Fibroblast of villous mesenchyme (primary cell): ENCODE results near the gene COX7A2. TPM values are rescaled to one million over a fixed set of nuclear protein-coding genes. Genes with fewer than 3 reads are reported as not detected.
A peak's percentile ranks its signal among the peaks of the same experiment; 100 is the strongest.

Experiments used
- DNase-seq: peaks from one replicate; pipeline ENCODE4 v3.0.0-alpha.2; 2010; ENCODE audit warnings: low read depth
- H3K4me3 ChIP-seq: 2 replicates; pipeline ENCODE4 v1.5.1; 2011; ENCODE audit warnings: low read depth, mild to moderate bottlenecking, low read length
- total RNA-seq: library from RNA; depleted of rRNA; stranded (reverse); fragments of >200 nt; gene quantifications from 2 replicates; pipeline ENCODE4 v1.2.3, GENCODE V29; 2012
- TF ChIP-seq, protein P1 (sequence below): IDR thresholded peaks from 2 replicates; pipeline ENCODE4 v1.5.1; 2012; ENCODE audit warnings: low read depth, mild to moderate bottlenecking, low read length; ENCODE audit not compliant: insufficient read depth

The COX7A2 gene
- total RNA-seq, 1 donor: 120 TPM

DNA sequence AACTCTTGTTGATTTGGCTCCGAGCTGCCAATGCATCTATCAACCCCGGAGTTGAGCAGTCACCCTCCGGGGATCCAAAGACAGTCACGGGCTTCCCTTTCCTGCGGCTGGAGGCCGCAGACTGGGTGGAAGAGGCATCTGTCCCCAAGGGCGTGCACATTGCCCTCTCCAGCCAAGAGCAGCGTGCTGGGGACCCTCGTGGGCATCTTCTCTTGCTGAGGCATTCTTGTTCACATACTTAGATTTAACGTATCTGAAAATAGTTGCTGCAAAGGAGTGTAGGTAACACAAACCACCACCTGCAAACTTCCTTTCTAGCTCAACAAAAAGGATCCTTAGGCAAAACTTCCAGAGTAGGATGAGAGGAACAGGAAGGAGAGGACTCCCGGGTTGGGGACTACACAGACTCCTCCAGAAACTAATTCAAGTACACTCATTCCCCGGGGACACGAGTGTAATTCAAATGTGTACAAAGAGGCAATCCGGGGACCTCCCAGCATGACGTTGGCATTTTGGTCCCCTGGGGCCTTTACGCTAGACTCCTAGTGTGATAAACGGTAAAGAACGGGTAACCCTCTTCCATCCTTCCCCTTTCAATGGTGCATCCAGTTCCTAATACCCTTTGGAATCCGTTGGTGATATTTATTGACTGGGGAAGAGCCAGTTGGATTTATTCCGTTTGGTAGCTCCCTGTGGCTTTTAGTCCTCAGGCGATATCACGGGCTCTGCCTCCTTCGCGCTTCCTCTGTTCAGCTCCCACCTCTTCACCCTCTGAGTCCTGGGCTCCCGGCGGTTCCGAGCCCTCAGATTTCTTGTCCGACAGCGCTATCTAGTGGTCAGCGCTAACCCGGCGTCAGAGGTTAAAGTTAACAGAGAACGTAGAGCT, 35.1 kb downstream of the COX7A2 start:
- DNase-seq: peak; percentile 86
- H3K4me3 ChIP-seq: no peak overlapping the region
- TF ChIP-seq, protein P1, sequence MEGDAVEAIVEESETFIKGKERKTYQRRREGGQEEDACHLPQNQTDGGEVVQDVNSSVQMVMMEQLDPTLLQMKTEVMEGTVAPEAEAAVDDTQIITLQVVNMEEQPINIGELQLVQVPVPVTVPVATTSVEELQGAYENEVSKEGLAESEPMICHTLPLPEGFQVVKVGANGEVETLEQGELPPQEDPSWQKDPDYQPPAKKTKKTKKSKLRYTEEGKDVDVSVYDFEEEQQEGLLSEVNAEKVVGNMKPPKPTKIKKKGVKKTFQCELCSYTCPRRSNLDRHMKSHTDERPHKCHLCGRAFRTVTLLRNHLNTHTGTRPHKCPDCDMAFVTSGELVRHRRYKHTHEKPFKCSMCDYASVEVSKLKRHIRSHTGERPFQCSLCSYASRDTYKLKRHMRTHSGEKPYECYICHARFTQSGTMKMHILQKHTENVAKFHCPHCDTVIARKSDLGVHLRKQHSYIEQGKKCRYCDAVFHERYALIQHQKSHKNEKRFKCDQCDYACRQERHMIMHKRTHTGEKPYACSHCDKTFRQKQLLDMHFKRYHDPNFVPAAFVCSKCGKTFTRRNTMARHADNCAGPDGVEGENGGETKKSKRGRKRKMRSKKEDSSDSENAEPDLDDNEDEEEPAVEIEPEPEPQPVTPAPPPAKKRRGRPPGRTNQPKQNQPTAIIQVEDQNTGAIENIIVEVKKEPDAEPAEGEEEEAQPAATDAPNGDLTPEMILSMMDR: peak; percentile 93

DNA sequence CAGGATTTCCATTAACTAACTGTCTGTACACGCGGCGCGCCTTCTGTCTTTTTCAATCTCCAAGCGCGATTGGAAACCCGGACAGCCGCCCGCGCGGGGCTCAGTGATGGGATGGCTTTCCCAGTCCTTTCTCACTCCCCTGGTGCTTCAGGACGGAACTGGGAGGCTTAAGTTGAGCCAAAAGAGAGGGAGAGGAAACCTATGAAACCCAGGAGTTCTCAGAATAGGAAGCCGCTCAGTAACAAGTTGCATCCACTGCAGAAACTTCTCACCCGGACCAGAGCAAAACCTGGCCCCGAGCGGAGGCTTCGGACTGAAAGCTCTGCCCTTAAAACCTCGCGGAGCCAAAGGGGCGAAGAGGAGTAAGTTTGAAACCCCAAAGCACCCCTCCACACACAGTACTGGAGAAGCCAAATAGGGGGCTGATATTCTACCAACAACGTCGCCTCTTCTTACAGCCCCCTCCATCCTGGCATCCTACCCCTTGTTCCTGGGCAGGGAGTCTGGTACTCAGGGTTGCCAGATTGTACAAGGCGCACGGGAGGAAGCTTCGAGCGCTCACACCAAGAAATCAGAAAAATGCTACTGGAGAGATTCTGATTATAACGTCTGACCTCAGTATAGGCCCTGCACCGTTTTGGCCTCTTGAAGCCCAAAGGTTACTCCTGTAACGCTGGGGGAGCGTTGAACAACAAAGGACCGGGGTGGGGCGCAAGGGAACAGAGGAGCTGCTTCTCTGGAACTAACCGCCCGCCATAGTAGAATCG, 36.8 kb downstream of the COX7A2 start:
- DNase-seq: peak; percentile 63
- TF ChIP-seq, protein P1: no peak
- peak overlapping the region; percentile 93 for H3K4me3 ChIP-seq

DNA sequence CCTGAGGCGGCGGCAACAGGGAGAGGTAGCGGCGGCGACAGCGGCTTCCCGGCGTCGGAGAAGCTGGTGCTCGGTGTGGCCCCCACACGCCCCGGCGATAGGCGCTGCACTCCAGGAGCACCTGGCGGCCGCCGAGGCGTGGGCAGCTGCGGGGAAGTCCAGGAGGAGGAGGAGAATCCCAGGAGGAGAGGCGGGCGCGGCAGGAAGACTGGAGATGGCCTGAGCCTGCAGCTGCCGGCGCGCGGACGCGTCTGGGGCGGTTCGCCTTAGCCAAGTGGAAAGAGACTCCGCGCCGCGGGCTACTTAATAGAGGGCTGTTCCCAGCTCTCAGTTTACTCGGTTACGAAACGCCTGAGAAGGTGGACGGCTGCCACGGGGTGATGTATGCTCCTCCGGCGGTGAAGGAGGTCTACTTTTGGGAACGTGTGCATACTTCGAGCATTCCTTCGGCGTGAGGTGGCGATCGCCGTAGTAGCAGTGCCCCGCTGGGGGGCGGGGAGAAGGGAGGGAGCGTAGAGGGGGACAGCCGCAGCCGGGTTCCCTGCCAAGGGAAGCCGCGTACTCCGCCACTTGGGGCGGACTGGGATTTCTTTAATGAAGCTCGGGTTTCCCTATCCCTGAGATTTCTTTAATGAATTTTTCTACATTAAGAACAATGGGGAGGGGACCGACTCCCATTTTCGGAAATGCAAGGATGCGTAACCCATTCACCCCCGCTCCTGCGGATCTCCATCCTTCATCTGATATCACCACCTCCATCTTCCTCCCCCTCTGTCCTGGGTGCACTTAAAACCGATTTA, 37.6 kb downstream of the COX7A2 start, which contains the start of gene COL12A1:
Gene COL12A1 (minus strand): TSS at position 278 of the 800 bp plus-strand sequence. CDS start 3,261 bp downstream, outside the sequence.
- DNase-seq: peak; percentile 98
- TF ChIP-seq, protein P1: no peak
- peak within 1 kb of the TSS; percentile 93 for H3K4me3 ChIP-seq

DNA sequence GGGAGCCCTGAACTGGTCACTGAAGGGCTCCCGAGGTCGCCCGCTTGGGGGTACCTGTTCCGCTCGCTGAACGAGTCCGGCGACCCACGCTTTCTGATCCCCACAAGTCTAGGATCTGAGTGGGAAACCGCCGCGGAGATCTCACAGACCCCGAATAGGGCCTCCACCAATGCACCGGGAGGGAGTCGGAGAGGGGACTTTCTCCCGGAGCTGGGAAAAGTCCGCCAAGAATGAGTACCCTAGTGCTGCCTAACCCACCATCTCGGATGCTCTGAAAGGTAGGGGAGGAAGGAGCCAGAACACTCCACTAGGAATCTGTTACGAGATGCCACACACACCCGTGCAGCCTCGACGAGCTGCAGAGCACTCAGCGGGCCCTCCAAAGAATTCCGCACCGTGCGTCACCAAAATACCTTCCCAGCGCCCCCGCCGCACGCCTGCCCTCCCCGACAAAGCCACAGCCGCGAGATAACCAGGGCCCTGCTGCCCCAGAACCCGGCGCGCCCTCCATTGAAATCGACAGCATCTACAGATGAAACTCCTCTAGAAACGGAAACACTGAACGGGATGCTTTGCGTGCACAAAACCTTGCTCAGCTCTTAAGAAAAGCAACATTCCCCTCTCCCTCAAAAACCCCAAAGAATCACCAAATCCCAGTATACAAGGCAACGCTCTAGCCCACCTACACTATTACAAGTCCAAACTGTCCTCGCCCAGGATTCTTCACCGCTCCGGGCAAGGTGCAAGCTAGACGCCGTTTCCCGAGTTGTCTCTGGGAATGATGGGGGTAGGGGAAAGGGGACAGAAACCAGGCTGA, 38.4 kb downstream of the COX7A2 start:
- TF ChIP-seq, protein P1: no peak
- peak; percentile 82 for DNase-seq
- peak overlapping the region; percentile 93 for H3K4me3 ChIP-seq

DNA sequence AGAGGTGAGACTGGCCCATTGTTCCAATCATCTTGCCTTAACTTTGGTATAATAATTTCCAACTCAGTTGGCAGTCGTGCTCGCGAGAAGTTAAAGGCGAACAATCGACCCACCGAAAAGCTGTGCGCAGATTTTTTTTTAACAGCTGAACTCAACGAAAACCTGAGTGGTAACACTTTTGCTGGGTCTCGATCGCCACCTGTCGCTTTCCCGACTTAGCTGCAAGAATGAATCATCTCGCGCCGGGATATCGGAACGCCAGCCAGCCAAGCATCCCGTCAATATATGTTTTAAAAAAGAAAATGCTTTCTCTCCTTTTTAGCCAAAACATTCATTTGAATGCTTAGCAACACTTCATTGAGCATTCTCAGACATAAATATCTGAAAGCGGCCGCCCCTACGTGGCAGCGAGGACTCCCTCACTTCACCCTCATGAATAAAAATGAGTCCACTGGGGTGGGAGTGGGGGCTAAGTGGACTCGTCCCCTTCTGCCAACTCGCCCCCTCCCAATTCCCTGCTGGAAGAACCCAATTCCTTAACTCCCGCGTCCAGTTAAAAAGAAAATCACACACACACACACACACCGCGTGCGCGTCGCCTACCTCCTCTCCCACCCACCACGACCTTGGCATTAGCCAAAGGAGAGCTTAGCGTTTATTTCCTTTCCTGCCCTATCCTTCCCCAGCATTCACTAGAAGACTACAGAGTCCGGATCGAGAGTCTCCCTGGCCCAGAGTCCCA, 39.2 kb downstream of the COX7A2 start:
- peak; percentile 94 for DNase-seq
- TF ChIP-seq, protein P1: peak; percentile 79
- H3K4me3 ChIP-seq: peak overlapping the region; percentile 93
